ENCODE measurements around the gene RNF180.
"Not testable (repeated sequence)": the region's sequence is repeated elsewhere in the genome, so short reads cannot be mapped to it uniquely, and the experiment has no call there.

RNF180 gene

GRCh38 chr5:64286381-64286780, 120.7 kb downstream of the RNF180 start:
- ATAC-seq (no peak), DNase-seq (no peak)
- Mint-ChIP-seq H3K4me1 (no peaks in the 10 kb centered on the region), H3K9me3 (peaks cover 25% of the 10 kb centered on the region), H3K36me3 (ENCODE audit: low read depth) (no peaks in the 10 kb centered on the region), H3K4me3 (no peak overlapping the region), H3K27ac (no peak overlapping the region), H3K27me3 (no peaks in the 10 kb centered on the region)

GRCh38 chr5:64288496-64288895, 122.9 kb downstream of the RNF180 start:
- DNase-seq; H3K4me3 Mint-ChIP-seq; ATAC-seq; H3K36me3 Mint-ChIP-seq (ENCODE audit: low read depth); H3K27ac Mint-ChIP-seq; H3K27me3 Mint-ChIP-seq; H3K4me1 Mint-ChIP-seq: not testable (repeated sequence)
- peaks cover 13% of the 10 kb centered on the region for H3K9me3 Mint-ChIP-seq

- ATAC-seq (no peak), DNase-seq (no peak)
- H3K27me3 Mint-ChIP-seq: no peaks in the 10 kb centered on the region
- no peak overlapping the region for H3K4me3 Mint-ChIP-seq
- no peaks in the 10 kb centered on the region for H3K4me1 Mint-ChIP-seq
- no peaks in the 10 kb centered on the region for H3K36me3 Mint-ChIP-seq (ENCODE audit: low read depth)
- peaks cover 13% of the 10 kb centered on the region for H3K9me3 Mint-ChIP-seq
- no peak overlapping the region for H3K27ac Mint-ChIP-seq
Observed at GRCh38 chr5:64292611-64293215, 127.1 kb downstream of the RNF180 start.

GRCh38 chr5:64295101-64295500, 129.5 kb downstream of the RNF180 start:
- H3K4me3 Mint-ChIP-seq: no peak overlapping the region
- H3K27me3 Mint-ChIP-seq: no peaks in the 10 kb centered on the region
- no peaks in the 10 kb centered on the region for H3K36me3 Mint-ChIP-seq (ENCODE audit: low read depth)
- ATAC-seq (no peak), DNase-seq (no peak)
- H3K27ac Mint-ChIP-seq: no peak overlapping the region
- no peaks in the 10 kb centered on the region for H3K4me1 Mint-ChIP-seq
- peaks cover 5% of the 10 kb centered on the region for H3K9me3 Mint-ChIP-seq

- Mint-ChIP-seq H3K4me1 (no peaks in the 10 kb centered on the region), H3K27me3 (no peaks in the 10 kb centered on the region), H3K4me3 (no peak overlapping the region), H3K36me3 (ENCODE audit: low read depth) (no peaks in the 10 kb centered on the region), H3K27ac (no peak overlapping the region), H3K9me3 (no peaks in the 10 kb centered on the region)
- DNase-seq: no peak
- no peak for ATAC-seq
Observed at GRCh38 chr5:64298586-64298985, 132.9 kb downstream of the RNF180 start.

GRCh38 chr5:64299805-64300204, 134.2 kb downstream of the RNF180 start:
- ATAC-seq (no peak), DNase-seq (no peak)
- no peaks in the 10 kb centered on the region for H3K9me3 Mint-ChIP-seq

GRCh38 chr5:64301566-64301965, 135.9 kb downstream of the RNF180 start:
- Mint-ChIP-seq H3K9me3 (no peaks in the 10 kb centered on the region), H3K27me3 (no peaks in the 10 kb centered on the region), H3K27ac (no peak overlapping the region), H3K36me3 (ENCODE audit: low read depth) (no peaks in the 10 kb centered on the region), H3K4me3 (no peak overlapping the region), H3K4me1 (no peaks in the 10 kb centered on the region)
- no peak for ATAC-seq
- no peak for DNase-seq

More at GRCh38 chr5:64299805-64300204, 134.2 kb downstream of the RNF180 start:
- Mint-ChIP-seq H3K27me3 (no peaks in the 10 kb centered on the region), H3K27ac (no peak overlapping the region), H3K36me3 (ENCODE audit: low read depth) (no peaks in the 10 kb centered on the region), H3K4me3 (no peak overlapping the region), H3K4me1 (no peaks in the 10 kb centered on the region)

- ATAC-seq (no peak), DNase-seq (no peak)
- H3K9me3 Mint-ChIP-seq: peaks cover 9% of the 10 kb centered on the region
- no peak overlapping the region for H3K27ac Mint-ChIP-seq
- no peaks in the 10 kb centered on the region for H3K4me1 Mint-ChIP-seq
- no peak overlapping the region for H3K4me3 Mint-ChIP-seq
- no peaks in the 10 kb centered on the region for H3K36me3 Mint-ChIP-seq (ENCODE audit: low read depth)
- H3K27me3 Mint-ChIP-seq: no peaks in the 10 kb centered on the region
Observed at GRCh38 chr5:64308135-64308534, 142.5 kb downstream of the RNF180 start.

- H3K4me3 Mint-ChIP-seq: no peak overlapping the region
- no peaks in the 10 kb centered on the region for H3K27me3 Mint-ChIP-seq
- no peak overlapping the region for H3K27ac Mint-ChIP-seq
- no peaks in the 10 kb centered on the region for H3K36me3 Mint-ChIP-seq (ENCODE audit: low read depth)
- peaks cover 9% of the 10 kb centered on the region for H3K9me3 Mint-ChIP-seq
- ATAC-seq (no peak), DNase-seq (no peak)
- no peaks in the 10 kb centered on the region for H3K4me1 Mint-ChIP-seq
Observed at GRCh38 chr5:64312491-64312890, 146.8 kb downstream of the RNF180 start.

GRCh38 chr5:64315778-64316177, 150.1 kb downstream of the RNF180 start:
- H3K27me3 Mint-ChIP-seq: no peaks in the 10 kb centered on the region
- DNase-seq (no peak), ATAC-seq (no peak)
- H3K36me3 Mint-ChIP-seq (ENCODE audit: low read depth): no peaks in the 10 kb centered on the region
- H3K9me3 Mint-ChIP-seq: peaks cover 9% of the 10 kb centered on the region
- H3K4me1 Mint-ChIP-seq: no peaks in the 10 kb centered on the region
- no peak overlapping the region for H3K4me3 Mint-ChIP-seq
- H3K27ac Mint-ChIP-seq: no peak overlapping the region

GRCh38 chr5:64318175-64318574, 152.5 kb downstream of the RNF180 start:
- Mint-ChIP-seq H3K4me1 (no peaks in the 10 kb centered on the region), H3K36me3 (ENCODE audit: low read depth) (no peaks in the 10 kb centered on the region), H3K27me3 (no peaks in the 10 kb centered on the region), H3K27ac (no peak overlapping the region), H3K4me3 (no peak overlapping the region), H3K9me3 (no peaks in the 10 kb centered on the region)
- DNase-seq: no peak
- ATAC-seq: no peak

GRCh38 chr5:64323591-64323990, 157.9 kb downstream of the RNF180 start:
- ATAC-seq (no peak), DNase-seq (no peak)
- H3K9me3 Mint-ChIP-seq: peaks cover 13% of the 10 kb centered on the region
- H3K27me3 Mint-ChIP-seq: no peaks in the 10 kb centered on the region
- H3K4me3 Mint-ChIP-seq: no peak overlapping the region
- H3K36me3 Mint-ChIP-seq (ENCODE audit: low read depth): no peaks in the 10 kb centered on the region
- H3K27ac Mint-ChIP-seq: no peak overlapping the region
- H3K4me1 Mint-ChIP-seq: no peaks in the 10 kb centered on the region

- Mint-ChIP-seq H3K36me3 (ENCODE audit: low read depth) (no peaks in the 10 kb centered on the region), H3K27me3 (no peaks in the 10 kb centered on the region), H3K4me3 (no peak overlapping the region), H3K27ac (no peak overlapping the region), H3K4me1 (no peaks in the 10 kb centered on the region), H3K9me3 (peaks cover 13% of the 10 kb centered on the region)
- no peak for DNase-seq
- ATAC-seq: no peak
Observed at GRCh38 chr5:64330728-64331231, 165.1 kb downstream of the RNF180 start.

- ATAC-seq (no peak), DNase-seq (no peak)
- H3K4me3 Mint-ChIP-seq: no peak overlapping the region
- H3K27me3 Mint-ChIP-seq: no peaks in the 10 kb centered on the region
- no peak overlapping the region for H3K27ac Mint-ChIP-seq
- H3K9me3 Mint-ChIP-seq: peaks cover 9% of the 10 kb centered on the region
- no peaks in the 10 kb centered on the region for H3K36me3 Mint-ChIP-seq (ENCODE audit: low read depth)
- no peaks in the 10 kb centered on the region for H3K4me1 Mint-ChIP-seq
Observed at GRCh38 chr5:64331597-64332277, 166.1 kb downstream of the RNF180 start.

GRCh38 chr5:64333886-64334285, 168.2 kb downstream of the RNF180 start:
- H3K4me1 Mint-ChIP-seq: no peaks in the 10 kb centered on the region
- DNase-seq (no peak), ATAC-seq (no peak)
- H3K27me3 Mint-ChIP-seq: no peaks in the 10 kb centered on the region
- H3K36me3 Mint-ChIP-seq (ENCODE audit: low read depth): no peaks in the 10 kb centered on the region
- H3K9me3 Mint-ChIP-seq: peaks cover 4% of the 10 kb centered on the region
- no peak overlapping the region for H3K27ac Mint-ChIP-seq
- H3K4me3 Mint-ChIP-seq: no peak overlapping the region
